Stimulated activated CD4-positive, alpha-beta T cell treated with anti-CD3 and anti-CD28 coated beads, Interleukin-12 subunit alpha, Interleukin-12 subunit beta, amount 100 ng/mL, for 24 hours (primary cell): ENCODE results near the gene CRTC2.

Experiments
- DNase-seq, 2 experiments: peaks; one replicate each; pipeline ENCODE4 v3.0.0-alpha.2; 2020; ENCODE audit warnings: low read depth in 2 of 2

CRTC2 gene

DNA sequence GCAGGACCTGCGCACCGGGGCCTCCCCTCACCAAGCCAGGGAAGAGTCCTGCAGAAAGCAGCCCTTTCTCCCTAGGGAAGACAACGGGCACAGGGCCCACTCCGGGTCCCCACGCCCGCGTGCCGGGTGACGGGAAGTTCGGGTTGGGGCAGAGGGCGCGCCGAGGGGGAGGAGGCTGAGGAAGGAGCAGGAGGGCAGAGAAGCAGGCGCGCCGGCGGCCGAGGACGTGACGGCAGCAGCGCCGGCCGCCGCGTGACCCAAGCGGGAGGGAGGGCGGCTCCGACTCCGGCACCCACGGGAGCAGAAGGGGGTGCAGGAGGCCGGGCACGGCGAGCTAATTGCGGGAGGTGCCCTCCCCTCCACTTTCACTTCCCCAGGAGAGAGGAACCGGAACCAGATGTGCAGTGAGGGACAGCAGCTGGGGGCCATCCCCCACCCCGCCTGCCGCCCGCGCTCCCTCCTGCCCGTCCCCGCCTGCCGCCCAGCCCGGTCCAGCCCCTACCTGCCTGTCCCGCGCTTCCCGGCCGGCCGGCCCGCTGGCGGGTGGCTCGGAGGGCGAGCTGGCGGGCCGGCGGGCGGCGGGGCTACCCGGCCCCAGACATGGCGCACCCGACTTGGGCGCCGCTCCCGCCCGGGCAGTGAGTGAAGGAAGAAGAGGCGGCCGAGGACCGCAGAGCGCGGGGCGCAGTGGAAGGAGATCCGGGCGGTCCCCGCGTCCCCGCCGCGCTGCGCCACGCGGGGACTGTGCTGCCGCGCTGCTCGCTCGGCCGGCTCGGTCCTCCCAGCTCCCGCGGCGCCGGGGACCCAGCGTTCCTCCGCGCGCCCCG lies 12.4 kb downstream of the CRTC2 start:
- peak; percentile 45 to 58 for DNase-seq

DNA sequence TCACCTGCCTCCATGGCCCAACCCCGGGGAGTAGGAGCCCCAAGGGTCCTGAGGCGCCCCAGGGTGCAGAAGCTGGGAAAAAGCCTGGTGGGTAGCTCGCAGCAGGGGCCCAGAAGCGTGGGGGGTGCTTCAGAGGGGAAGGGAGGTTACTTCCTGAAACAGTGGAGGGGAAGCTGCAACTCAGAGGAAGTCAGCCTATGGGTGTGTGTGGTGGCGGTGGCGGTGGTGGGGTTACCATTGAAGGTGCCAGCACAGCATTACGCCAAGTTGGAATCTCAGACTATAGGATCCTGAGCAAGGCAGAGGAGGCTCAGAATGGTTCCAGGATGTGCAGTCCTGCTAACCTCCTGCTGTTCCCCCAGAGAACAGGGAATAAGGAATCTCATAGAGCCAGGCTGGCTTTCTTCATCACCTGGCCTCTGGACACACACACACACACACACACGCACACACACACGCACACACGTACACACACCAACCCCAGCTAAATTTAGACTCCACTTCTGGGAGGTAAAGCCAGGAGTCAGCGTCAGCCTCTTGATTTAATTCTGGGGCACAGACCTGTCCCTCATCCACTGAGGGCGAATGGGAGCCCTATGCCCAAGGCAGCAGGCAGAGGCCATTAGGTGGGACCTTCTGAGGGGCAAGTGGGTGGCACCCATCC lies 13.1 kb downstream of the CRTC2 start:
- peak; percentile 48 to 67 for DNase-seq

DNA sequence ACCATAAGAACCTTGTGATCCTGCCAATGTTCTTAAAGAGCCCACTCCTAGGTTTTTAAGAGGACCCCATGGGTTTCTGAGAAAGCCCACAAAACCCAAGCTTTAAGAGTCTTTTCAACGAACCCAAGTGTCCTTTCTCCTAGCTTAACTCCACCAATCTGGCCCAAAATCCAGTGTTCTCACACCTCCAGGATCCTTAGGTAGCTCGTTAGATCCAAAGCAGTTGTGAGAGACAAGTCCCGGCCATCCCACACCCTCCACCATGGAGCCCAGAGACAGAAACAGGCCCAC lies 13.6 kb downstream of the CRTC2 start:
- DNase-seq, result no peak

DNA sequence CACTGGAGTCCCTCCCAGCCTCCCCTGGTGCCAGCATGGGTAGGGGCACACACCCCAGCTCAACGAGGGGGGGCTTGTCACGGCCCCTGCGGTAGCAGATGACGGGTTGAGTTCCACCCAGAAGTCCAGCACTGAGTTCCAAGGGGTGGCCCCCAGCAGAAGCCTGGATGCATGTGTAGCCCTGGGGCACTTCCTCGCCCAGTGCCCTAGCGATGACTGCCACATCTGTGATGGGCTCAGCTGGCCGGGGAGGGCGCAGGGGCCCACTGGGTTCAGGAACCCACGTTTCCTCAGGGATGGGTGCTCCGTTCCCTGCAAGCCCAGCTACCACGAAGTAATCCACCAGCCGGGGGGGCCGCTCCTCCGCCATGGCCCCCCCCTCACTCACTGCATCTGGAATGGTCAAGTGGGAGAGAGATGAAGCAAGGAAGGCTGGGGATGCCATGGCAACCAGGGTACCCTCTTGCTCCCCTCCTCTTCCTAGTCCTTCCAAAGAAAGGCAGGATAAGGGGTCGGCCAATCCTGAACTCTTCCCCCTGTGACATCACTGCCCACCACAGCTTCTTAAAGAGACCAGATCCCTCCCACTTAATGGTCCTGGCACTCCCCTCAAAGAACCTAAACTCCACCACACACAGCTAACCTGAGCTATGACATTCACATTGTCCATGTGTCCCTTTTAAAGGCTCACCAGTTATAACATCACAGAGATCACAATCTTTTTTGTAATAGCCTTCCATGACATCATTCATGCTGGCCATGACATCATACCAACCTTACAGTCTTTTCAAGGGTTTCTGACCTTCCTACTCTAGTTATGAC lies 14.2 kb downstream of the CRTC2 start:
- no peak for DNase-seq

DNA sequence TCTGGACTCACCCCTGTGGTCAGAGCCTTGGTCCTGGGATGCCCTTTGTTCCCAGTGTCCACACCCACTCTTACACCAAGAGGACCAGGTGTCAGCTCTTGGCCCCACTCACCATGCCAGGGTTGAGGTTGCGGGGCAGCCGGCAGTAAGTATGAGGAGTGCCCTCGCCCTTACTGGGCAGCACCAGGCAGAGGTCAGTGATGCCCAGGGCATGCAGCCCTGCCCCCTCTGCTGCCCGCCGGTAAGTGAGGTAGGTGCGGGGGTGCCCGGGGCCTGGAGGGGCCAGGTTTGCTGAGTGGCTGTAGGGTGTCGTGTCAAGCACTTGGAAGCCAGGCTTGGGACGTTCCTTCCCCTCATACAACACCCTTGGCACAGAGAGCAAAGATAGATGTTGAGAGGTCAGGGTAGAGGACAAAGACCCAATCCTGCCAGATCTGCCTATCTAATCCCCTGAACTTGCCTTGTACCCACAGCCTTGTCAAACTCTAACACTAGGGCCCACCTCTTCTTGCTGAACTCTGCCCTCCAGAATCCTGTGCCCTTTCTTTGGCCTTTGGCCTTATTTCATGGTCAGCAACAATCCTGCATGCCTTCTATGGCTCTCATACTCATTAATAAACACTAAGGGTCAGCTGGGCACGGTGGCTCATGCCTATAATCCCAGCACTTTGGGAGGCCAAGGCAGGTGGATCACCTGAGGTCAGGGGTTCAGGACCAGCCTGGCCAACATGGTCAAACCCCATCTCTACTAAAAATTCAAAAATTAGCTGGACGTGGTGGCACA lies 15.5 kb downstream of the CRTC2 start:
- no peak for DNase-seq

DNA sequence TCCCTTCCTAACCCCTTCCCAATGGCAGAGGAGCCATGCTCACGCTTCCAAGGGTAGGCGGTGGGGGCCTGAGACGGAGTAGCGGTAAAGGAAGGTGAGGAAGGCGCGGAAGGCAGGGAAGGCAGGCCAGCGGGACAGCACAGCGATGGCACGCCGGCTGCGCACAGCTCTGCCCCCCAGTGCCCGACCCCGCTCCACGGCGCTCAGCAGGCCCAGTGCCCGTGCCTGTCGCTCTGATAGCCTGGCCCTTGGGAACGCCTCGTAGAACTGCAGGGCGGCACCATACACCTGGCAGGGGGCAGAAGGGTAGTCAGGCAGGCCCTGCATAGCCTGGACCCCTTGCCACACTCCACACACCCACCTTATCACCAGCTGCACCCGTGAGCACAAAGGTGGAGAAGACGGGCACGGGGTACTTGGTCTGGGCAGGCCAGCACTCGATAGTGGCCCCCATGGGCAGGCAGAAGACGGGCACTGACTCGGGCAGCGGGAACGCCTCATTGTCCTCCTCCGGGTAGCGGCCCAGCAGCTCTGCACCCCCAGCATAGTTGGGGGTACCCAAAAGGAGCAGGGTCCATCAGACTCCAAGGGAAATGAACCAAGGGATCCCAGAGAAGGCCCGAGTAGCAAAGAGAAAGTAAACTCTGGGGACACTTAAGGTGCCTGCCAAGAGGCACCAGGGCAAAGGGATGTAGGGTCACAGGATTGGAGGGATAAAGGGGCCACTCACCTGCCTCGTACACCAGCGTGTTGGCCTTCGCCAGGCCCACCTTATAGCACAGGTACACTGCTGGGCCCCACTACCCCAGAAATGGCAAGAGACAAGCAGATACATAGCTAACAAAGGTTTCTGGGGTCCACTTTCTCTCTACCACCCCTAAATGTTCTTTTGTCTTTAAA lies 16.3 kb downstream of the CRTC2 start:
- no peak for DNase-seq

DNA sequence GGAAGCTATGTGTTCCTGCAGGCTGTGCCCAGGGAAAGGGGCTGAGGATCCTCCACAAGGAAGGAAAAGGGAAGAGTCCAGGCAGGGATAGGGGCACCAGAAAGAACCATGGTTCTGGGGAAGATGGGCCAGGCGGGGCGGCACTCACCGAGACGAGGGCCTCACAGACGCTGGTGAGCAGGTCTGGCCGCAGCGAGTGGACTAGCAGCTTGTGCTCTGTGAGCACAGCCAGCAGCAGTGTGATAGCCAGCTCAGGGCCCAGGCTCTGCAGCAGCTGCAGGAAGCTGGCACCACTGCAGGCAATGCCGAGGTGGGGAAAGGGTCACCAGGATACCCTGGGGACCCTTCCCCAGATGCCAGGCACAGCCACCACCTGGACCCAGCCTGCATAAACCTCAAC lies 17.7 kb downstream of the CRTC2 start:
- DNase-seq, result no peak

DNA sequence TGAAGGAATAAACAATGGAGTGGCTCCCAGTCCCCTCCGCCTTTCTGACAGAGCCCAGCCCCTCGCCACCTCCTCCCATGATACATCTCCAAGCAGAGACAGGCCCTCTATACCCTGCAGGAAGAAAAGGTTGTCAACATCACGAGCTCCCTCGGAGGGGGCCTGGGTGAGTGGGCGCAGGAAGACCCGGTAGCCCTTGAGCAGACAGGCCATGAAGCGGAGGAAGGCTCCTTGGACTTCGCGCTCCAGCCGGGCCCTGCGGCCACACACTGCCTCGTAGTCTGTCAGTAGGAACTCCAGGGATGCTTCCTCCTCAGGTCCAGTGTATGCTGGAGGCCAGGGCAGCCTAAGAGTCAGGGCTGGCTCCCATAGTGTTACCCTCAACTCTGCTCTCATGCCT lies 18.9 kb downstream of the CRTC2 start:
- no peak for DNase-seq

DNA sequence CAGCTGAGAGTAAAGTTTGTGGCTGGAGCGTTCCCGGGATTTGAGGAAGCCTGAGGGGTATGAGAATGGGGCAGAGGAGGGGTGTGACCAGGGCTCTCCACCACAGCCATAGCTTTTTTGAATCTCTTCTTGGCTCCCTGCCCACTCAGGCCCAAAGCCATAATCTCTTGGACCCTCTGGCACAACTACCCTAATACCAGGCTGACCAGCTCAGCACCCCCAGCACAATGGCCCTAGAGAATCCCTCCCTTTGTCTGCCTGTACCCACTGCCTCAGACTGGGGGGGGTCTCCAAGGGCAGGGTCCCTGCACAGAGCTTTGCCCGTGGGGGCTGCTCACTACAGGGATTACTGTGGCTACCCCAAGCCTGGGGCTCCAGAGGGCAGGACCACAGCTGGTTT lies 19.4 kb downstream of the CRTC2 start:
- DNase-seq, result no peak

DNA sequence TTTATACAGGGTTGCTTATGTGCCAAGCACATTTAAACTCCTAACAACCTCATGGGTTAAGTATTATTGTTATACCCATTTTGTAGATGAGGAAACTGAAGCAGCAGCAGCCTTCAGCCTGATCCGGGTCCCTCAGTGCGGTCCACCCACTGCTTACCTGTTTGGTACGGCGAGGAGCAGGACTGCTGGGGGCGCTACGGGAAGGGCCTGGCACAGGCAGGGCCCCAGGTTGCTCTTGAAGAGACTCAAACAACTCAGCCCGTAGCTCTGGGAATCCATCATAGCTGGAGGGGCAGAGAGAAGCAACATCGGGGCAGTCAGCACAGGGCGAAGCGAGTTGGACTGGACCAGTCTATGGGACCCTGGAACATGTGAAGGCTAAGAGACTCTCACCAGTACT lies 21.1 kb downstream of the CRTC2 start:
- no peak for DNase-seq

DNA sequence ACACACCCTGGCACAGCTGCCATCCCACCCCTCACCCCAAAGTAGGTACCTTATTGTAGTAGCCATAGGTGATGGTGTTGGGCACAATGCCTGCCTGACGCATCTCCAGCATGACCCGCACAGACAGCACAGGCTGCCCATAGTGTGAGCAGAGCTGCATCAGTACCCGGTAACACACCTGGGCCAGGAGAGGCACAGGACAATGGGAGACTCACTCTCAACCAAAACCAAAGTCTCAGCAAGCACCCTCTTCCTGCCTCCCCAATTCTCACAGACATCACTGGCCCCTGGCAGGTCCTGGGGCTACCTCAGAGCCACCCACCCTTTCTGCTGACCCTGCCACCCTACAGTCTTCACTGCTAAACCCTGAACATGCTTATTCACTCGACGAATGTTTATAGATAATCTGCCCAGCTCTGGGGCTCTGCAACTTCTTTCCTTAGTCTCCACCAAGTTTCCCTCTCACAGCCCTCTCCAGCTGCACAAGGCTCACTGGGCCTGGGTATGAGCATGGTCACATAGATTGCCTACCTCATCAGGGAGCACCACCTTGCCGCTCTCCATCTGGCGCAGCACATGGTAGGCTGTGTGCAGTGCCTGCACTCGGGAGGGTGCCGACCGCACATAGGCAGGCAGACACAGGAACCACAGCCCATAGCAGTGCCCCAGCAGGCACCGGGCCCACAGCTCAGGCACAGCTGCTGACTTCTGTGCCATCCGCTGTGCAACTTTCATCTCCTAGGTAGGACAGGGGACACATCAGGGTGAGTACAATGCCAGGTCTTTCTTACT lies 22.2 kb downstream of the CRTC2 start:
- no peak for DNase-seq

DNA sequence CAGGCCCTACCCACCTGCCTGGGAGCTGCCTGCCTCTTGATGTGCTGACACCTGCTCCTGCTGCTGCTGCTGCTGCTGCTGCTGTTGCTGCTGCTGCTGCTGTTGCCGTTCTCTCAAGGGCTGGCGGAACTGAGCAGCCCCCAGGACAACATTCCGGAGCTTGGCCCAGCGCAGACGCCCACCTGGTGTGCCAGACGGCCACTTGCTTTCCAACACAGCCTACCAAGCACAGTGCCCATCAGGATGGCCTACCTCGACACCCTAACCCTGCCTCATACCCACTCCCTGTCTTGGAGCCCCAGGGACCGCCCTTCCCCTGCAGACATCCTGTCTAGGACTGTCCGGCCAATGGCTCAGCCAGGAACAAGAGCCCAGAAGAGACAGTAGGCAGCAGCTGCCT lies 23.7 kb downstream of the CRTC2 start:
- DNase-seq, result no peak

DNA sequence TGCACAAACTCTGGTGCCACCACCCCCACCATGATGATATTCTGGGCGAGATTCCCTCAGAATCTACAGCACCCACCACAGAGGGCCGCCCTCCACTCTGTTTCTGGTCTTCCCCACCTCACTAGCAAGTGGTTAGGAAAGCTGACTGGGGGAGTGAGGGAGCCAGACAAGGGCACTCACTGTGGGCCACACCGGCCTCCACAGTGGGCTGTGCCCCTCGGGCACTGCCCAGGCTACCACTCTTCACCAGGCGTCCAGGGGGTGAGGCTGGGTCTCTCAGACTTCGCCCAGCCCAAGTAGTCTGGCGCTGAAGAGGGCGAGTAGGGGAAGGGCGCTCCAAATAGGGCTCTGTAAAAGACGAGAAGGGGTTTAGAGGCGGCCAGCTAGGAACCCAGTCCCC lies 24.5 kb downstream of the CRTC2 start:
- no peak for DNase-seq

DNA sequence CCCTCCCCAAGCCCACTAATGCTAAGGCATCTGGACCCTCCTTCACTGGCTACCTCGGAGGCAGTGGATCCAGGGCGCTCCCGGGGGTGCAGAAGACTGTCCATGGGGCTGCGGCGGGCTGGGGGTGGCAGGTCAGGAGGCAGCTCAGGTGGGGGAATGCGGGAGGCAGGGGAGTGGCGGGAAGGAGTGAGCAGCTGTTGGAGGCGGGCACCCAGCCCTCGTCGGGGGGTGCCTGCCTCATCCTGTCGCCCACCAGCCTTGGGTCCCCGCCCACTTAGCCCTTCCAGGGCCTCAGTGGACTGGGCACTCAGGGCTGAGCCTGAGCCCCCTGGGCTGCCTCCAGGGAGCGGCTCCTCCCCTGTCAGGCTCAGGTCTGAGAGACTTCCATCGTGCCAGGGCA lies 25.0 kb downstream of the CRTC2 start:
- DNase-seq, result no peak

DNA sequence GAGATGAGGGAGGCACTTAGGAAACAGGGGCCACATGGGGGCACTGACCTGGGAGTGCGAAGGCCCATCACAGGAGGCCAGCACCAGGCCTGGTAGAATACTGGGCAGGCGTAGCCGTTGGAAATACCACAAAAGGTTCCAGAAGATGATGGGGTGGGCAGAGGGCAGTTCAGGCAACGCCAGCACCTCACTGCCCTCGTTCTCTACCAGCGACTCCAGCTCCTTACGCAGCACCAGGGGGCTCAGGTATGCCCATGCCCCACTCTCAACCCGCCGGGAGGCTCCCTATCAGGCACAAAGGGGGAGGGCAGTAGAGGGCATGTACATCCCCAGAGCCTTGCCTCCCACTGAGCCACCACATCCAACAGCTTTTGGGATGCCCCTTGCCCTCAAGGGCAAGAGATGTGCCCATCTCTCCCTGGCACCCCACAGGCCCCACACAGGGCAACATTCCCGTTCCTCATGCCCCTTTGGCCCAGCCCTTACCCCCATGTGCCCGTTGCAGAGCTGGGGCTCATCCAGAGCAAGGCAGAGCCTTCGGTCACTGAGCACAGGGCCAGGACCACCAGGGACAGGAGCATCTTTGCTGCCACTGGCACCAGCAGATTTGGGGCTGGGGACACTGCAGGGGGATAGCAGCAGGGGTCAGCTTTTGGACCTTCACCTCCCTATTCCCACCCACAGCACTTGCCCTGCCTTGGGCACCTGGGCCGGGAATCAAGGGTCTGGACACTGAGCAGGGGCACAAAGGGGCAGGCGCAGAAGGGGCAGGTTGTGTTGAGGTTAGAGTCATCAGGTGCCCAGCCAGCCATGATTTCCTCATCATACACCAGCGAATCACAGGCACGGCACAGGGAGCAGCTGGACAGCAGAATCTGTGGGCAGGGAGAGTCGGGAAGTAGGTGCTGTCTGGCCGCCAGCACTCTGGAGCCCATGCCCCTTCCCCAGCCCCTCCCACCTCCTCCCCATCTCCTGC lies 26.0 kb downstream of the CRTC2 start:
- no peak for DNase-seq

DNA sequence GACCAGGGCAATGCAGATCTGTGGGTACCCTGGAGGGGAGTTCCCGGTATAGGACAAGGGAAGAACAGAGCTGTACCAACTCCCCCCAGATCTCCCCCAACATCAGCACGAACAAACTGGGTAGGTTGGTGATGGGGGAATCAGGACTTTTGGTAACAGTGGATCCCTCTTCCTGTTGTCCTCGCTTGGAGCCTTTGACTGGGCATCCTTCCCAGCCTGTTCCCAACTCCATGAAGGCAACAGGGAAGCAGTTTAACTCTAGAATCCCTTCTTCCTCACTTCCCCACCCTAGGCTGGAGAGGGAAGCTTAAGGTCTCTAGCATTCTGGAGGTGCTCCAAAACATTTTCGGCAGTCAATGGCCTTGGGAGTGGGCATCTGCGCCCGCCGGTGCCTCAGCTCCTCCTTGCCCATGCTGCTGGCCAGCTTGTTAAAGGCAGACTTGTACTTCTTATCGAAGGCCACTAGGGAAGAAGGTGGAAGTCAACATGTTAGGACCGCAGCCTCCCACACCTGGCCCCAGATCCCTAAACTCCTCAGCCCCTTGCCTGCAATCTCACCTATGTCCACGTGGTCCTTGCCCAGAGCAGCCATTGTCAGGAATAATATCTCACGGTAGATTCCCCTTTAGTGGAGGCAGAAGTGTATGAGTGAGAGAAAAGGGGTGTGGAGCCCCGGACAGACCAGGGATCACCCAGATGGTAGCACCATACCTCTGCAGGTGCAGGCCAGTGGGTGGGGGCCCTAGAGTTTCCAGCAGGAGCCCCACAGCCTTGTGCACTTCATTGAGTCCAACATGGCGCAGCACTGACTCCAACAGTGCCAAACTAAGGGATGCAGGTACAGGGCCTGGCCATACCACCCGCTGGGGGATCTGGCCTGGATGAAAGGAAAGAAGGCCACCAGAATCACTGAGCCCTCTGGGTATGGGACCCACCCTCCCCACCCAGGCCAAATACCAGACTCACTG lies 28.1 kb downstream of the CRTC2 start:
- no peak for DNase-seq

DNA sequence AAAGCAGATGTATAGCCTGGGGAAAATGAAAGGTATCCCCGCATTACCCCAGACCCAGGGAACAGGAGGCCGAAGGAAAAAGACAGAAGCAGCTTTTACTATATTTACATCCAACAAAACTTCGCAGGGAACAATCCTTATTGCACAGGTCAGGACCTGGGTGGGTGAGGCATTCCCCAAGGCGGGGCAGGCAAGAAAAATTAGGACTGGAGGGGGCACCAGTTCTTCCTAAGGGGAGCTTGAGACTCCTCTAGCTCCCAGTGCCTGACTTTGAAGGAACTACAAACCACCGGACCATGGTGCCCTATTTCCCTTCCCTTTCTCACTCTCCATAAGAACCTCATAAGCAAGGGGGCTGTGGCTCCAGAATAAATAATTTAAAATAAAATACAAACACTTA lies 29.0 kb downstream of the CRTC2 start:
- DNase-seq, result no peak
